Uterus (tissue), 2 donors: ENCODE measurements around the gene PROM1.

Source experiments
- POLR2A ChIP-seq, 2 donors: fragments of 450-650 bp; IDR thresholded peaks; one replicate each; pipeline ENCODE4 v1.6.1; 2016; ENCODE audit warnings: antibody characterized with exemption in 2 of 2, mild to moderate bottlenecking in 1 of 2, moderate library complexity in 1 of 2
- TF ChIP-seq, protein P1 (sequence below), 4 experiments: fragments of 200-600 bp in 2 of 4; fragments of 450-650 bp in 2 of 4; sonication (generic) in 2 of 4; IDR thresholded peaks; one replicate each; pipeline ENCODE4 v1.5.1; 2016 to 2019; ENCODE audit warnings: antibody characterized with exemption in 4 of 4, mild to moderate bottlenecking in 2 of 4, moderate library complexity in 1 of 4

DNA sequence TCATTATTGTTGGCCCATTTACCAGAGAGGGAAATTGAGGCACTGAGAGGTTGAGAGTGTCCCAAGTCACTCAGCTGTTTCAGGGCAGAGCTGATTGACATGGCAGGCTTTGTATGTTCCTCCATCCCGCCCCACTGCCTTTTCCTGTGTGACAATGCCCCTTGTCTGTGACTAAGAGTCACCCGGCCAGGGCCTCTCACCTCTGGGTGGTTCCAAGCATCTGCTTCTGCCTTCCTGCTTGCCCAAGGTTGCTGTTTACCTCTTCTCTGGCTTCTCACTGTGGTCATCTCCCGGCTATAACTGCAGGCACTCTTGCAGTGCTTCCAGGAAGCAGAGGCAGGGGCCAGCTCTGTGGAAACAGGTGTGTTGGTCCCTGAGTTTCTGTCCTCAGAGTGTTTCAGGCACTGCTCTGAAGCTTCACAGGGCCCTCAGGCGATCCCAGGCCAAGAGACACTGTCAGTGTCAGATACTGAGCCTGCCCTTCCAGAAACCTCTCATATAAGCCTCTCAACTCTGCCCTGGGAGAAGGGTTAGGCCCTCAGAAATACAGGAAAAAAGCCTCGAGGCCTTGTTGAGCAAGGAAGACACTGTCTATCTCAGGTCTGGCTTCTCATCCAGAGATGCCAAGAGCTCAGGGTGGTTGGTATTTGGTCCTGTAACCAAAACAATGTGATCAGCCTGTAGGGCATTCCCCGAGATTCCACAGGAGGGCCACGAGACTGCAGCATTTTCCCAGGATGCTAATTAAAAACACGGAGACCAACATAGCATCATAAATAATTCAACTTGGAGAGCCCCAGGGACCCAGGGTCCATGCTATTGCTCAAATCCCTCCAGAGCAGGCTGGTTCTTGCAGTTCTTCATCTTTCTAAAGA lies 42.0 kb upstream of the PROM1 start:
- TF ChIP-seq, protein P1, sequence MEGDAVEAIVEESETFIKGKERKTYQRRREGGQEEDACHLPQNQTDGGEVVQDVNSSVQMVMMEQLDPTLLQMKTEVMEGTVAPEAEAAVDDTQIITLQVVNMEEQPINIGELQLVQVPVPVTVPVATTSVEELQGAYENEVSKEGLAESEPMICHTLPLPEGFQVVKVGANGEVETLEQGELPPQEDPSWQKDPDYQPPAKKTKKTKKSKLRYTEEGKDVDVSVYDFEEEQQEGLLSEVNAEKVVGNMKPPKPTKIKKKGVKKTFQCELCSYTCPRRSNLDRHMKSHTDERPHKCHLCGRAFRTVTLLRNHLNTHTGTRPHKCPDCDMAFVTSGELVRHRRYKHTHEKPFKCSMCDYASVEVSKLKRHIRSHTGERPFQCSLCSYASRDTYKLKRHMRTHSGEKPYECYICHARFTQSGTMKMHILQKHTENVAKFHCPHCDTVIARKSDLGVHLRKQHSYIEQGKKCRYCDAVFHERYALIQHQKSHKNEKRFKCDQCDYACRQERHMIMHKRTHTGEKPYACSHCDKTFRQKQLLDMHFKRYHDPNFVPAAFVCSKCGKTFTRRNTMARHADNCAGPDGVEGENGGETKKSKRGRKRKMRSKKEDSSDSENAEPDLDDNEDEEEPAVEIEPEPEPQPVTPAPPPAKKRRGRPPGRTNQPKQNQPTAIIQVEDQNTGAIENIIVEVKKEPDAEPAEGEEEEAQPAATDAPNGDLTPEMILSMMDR (IDR thresholded peaks at IDR 0.05), result no peak
- TF ChIP-seq POLR2A (IDR thresholded peaks at IDR 0.05), result no peak
